H1 (cell line): Measurements from ENCODE around the gene MEF2C. TPM values are rescaled to one million over a fixed set of nuclear protein-coding genes. Genes with fewer than 3 reads are reported as not detected.

Source experiments
- CTCF ChIA-PET: fragments of 300-600 bp; sonication (Branson Sonifier 250); formaldehyde crosslinking; loops from one replicate; lab custom pipeline; 2021; ENCODE audit not compliant: partially characterized antibody; lab: Charles Lee
- POLR2A ChIA-PET: fragments of 300-600 bp; sonication (Branson Sonifier 250); formaldehyde crosslinking; loops from one replicate; lab custom pipeline; 2021; ENCODE audit warnings: inconsistent platforms; ENCODE audit not compliant: partially characterized antibody; lab: Charles Lee
- DNase-seq, 2 experiments: peaks; one replicate each; pipeline versions ENCODE4 v3.0.0 to v3.0.0-alpha.2; 2010 to 2022; ENCODE audit warnings: low spot score in 2 of 2, low read depth in 1 of 2, mixed read lengths in 1 of 2
- FAIRE-seq: peaks from 2 replicates; lab custom pipeline; 2011; peaks lifted over from hg19 to GRCh38; lab: Jason Lieb, UNC
- H2AFZ ChIP-seq: 2 replicates; pipeline ENCODE4 v1.8.1; 2012; ENCODE audit warnings: low read length, inconsistent platforms
- H2AK5ac ChIP-seq: 2 replicates; pipeline ENCODE4 v1.6.1; 2013; ENCODE audit warnings: low read depth, low read length
- H2BK120ac ChIP-seq: replicated peaks from 2 replicates; pipeline ENCODE3; 2013; ENCODE audit warnings: low read depth, low read length, inconsistent platforms
- H2BK12ac ChIP-seq: 2 replicates; pipeline ENCODE4 v1.6.1; 2013; ENCODE audit warnings: low read depth, low read length
- H2BK15ac ChIP-seq: 2 replicates; pipeline ENCODE4 v1.6.1; 2013; ENCODE audit warnings: low read length
- H2BK20ac ChIP-seq: 2 replicates; pipeline ENCODE4 v1.6.1; 2013; ENCODE audit warnings: low read length
- H2BK5ac ChIP-seq: 2 replicates; pipeline ENCODE4 v1.6.1; 2013; ENCODE audit warnings: low read depth, low read length
- H3K14ac ChIP-seq: 2 replicates; pipeline ENCODE4 v1.6.1; 2013; ENCODE audit warnings: inconsistent platforms; ENCODE audit not compliant: insufficient read length
- H3K18ac ChIP-seq: 2 replicates; pipeline ENCODE4 v1.6.1; 2013; ENCODE audit warnings: low read length; ENCODE audit errors: extremely low read depth
- H3K23ac ChIP-seq: 2 replicates; pipeline ENCODE4 v1.6.1; 2013; ENCODE audit warnings: inconsistent platforms; ENCODE audit not compliant: insufficient read length
- H3K23me2 ChIP-seq: 2 replicates; pipeline ENCODE4 v1.6.1; 2013; ENCODE audit warnings: low read depth, low read length
- H3K27ac ChIP-seq: 2 replicates; pipeline ENCODE4 v1.6.1; 2011; ENCODE audit warnings: low read depth, low read length, inconsistent platforms
- H3K27me3 ChIP-seq, 4 experiments: replicated peaks in 1 of 4; 1 replicate in 1 of 4; 2 replicates in 3 of 4; pipeline versions ENCODE4 v1.6.1 to v1.8.1; 2011 to 2013; ENCODE audit warnings: low read length in 3 of 4, mild to moderate bottlenecking in 3 of 4, inconsistent platforms in 2 of 4, mixed read lengths in 2 of 4, moderate library complexity in 1 of 4; ENCODE audit not compliant: control insufficient read depth in 3 of 4, insufficient read depth in 3 of 4; ENCODE audit errors: extremely low read depth in 1 of 4
- H3K36me3 ChIP-seq, 4 experiments: 2 replicates each; pipeline versions ENCODE4 v1.6.1 to v1.8.1; 2011 to 2013; ENCODE audit warnings: mild to moderate bottlenecking in 4 of 4, low read length in 3 of 4, moderate library complexity in 2 of 4, control low read depth in 1 of 4, inconsistent platforms in 1 of 4; ENCODE audit not compliant: insufficient read depth in 4 of 4, control insufficient read depth in 2 of 4
- H3K4ac ChIP-seq: replicated peaks from 2 replicates; pipeline ENCODE3; 2013; ENCODE audit warnings: low read length, low read depth, mixed read lengths, inconsistent platforms; ENCODE audit not compliant: insufficient read length
- H3K4me1 ChIP-seq, 4 experiments: replicated peaks in 1 of 4; 1 replicate in 1 of 4; 2 replicates in 3 of 4; pipeline versions ENCODE4 v1.6.1 to v1.8.1; 2011 to 2013; ENCODE audit warnings: low read length in 3 of 4, inconsistent platforms in 2 of 4, mixed read lengths in 1 of 4; ENCODE audit not compliant: insufficient read depth in 4 of 4, control insufficient read depth in 3 of 4
- H3K4me2 ChIP-seq, 2 experiments: 2 replicates each; pipeline versions ENCODE4 v1.6.1 to v1.8.1; 2011 to 2013; ENCODE audit warnings: low read depth in 2 of 2, low read length in 2 of 2, control low read depth in 1 of 2, inconsistent platforms in 1 of 2, mild to moderate bottlenecking in 1 of 2; ENCODE audit not compliant: insufficient read depth in 1 of 2
- H3K4me3 ChIP-seq, 4 experiments: fragments of 200-600, 300-600 bp in 1 of 4; sonication (generic), shearing (Covaris generic), sonication (Bioruptor Twin) in 1 of 4; 2 replicates each; pipeline versions ENCODE4 v1.5.1 to v1.8.1; 2011 to 2016; ENCODE audit warnings: low read length in 4 of 4, low read depth in 3 of 4, control low read depth in 2 of 4, inconsistent platforms in 2 of 4, mild to moderate bottlenecking in 2 of 4, mixed read lengths in 1 of 4, moderate library complexity in 1 of 4; ENCODE audit not compliant: insufficient read depth in 2 of 4; ENCODE audit errors: extremely low read depth in 1 of 4
- H3K56ac ChIP-seq: replicated peaks from 2 replicates; pipeline ENCODE3; 2013; ENCODE audit warnings: low read depth, mild to moderate bottlenecking, mixed read lengths, low read length, inconsistent platforms; ENCODE audit not compliant: insufficient read length
- H3K79me1 ChIP-seq: 2 replicates; pipeline ENCODE4 v1.6.1; 2013; ENCODE audit warnings: low read depth, low read length, control low read depth
- H3K79me2 ChIP-seq, 2 experiments: 2 replicates each; pipeline versions ENCODE4 v1.6.1 to v1.8.1; 2012 to 2013; ENCODE audit warnings: low read length in 2 of 2, mild to moderate bottlenecking in 2 of 2, inconsistent platforms in 1 of 2; ENCODE audit not compliant: insufficient read depth in 2 of 2, control insufficient read depth in 1 of 2
- H3K9ac ChIP-seq, 4 experiments: replicated peaks in 1 of 4; 1 replicate in 1 of 4; 2 replicates in 3 of 4; pipeline versions ENCODE4 v1.6.1 to v1.8.1; 2011 to 2013; ENCODE audit warnings: low read depth in 3 of 4, low read length in 3 of 4, control low read depth in 2 of 4, mild to moderate bottlenecking in 2 of 4, moderate library complexity in 2 of 4, inconsistent platforms in 1 of 4; ENCODE audit errors: extremely low read depth in 1 of 4
- H3K9me3 ChIP-seq, 2 experiments: 2 replicates each; pipeline versions ENCODE4 v1.6.1 to v1.8.1; 2012 to 2013; ENCODE audit warnings: mild to moderate bottlenecking in 2 of 2, moderate library complexity in 2 of 2, control low read depth in 1 of 2, inconsistent platforms in 1 of 2, low read depth in 1 of 2, low read length in 1 of 2, mixed read lengths in 1 of 2; ENCODE audit not compliant: insufficient read depth in 2 of 2
- H4K20me1 ChIP-seq, 2 experiments: replicated peaks in 1 of 2; 2 replicates each; pipeline versions ENCODE3 to v1.8.1; 2011 to 2013; ENCODE audit warnings: inconsistent platforms in 2 of 2, low read length in 2 of 2, mild to moderate bottlenecking in 1 of 2; ENCODE audit not compliant: insufficient read depth in 2 of 2, control insufficient read depth in 1 of 2
- H4K5ac ChIP-seq: 2 replicates; pipeline ENCODE4 v1.6.1; 2013; ENCODE audit warnings: low read length, low read depth, mixed read lengths, inconsistent platforms; ENCODE audit not compliant: insufficient read length
- H4K8ac ChIP-seq: 2 replicates; pipeline ENCODE4 v1.8.0; 2013; ENCODE audit warnings: mild to moderate bottlenecking, moderate library complexity, low read length, inconsistent platforms; ENCODE audit not compliant: insufficient read depth; ENCODE audit errors: extremely low read depth
- H4K91ac ChIP-seq: replicated peaks from 2 replicates; pipeline ENCODE3; 2013; ENCODE audit warnings: low read length, mixed read lengths, inconsistent platforms; ENCODE audit not compliant: insufficient read length
- ASH2L ChIP-seq: fragments of 200-600, 300-600 bp; sonication (generic); IDR thresholded peaks from one replicate; pipeline ENCODE4 v1.7.1; 2017; ENCODE audit warnings: low read length
- CHD2 ChIP-seq: IDR thresholded peaks from 2 replicates; pipeline ENCODE4 v1.6.1; 2012; ENCODE audit warnings: low read length, improper control_type of control experiment
- CTCF ChIP-seq, 3 experiments: IDR thresholded peaks; 1 replicate in 2 of 3; 2 replicates in 1 of 3; pipeline versions ENCODE4 v1.5.1 to v1.6.1; 2011; ENCODE audit warnings: low read length in 3 of 3, mild to moderate bottlenecking in 3 of 3, inconsistent platforms in 2 of 3, low read depth in 1 of 3, moderate library complexity in 1 of 3; ENCODE audit not compliant: insufficient read depth in 1 of 3; ENCODE audit errors: control extremely low read depth in 1 of 3
- EZH2 ChIP-seq: fragments of 200-600 bp; sonication (generic); IDR thresholded peaks from 2 replicates; pipeline ENCODE4 v1.7.1; 2012; ENCODE audit warnings: low read depth, mild to moderate bottlenecking, moderate library complexity, low read length, inconsistent platforms; ENCODE audit not compliant: severe bottlenecking
- JUN ChIP-seq: IDR thresholded peaks from 2 replicates; pipeline ENCODE4 v1.6.1; 2011; ENCODE audit warnings: low read depth, mild to moderate bottlenecking, improper control_type of control experiment, low read length
- KDM1A ChIP-seq: fragments of 200-600, 300-600 bp; sonication (generic); IDR thresholded peaks from 2 replicates; pipeline ENCODE4 v1.7.1; 2016; ENCODE audit warnings: mild to moderate bottlenecking, low read length, borderline replicate concordance
- POLR2AphosphoS5 ChIP-seq: IDR thresholded peaks from 2 replicates; pipeline ENCODE4 v1.6.1; 2011; ENCODE audit warnings: low read depth, low read length
- RBBP5 ChIP-seq: IDR thresholded peaks from 2 replicates; pipeline ENCODE4 v1.7.1; 2012; ENCODE audit warnings: low read depth, mild to moderate bottlenecking, inconsistent platforms, low read length, moderate library complexity, borderline replicate concordance
- SP2 ChIP-seq: IDR thresholded peaks from 2 replicates; pipeline ENCODE4 v1.6.1; 2012; ENCODE audit warnings: mild to moderate bottlenecking, low read length, inconsistent platforms
- TEAD4 ChIP-seq: IDR thresholded peaks from 2 replicates; pipeline ENCODE4 v1.6.1; 2012; ENCODE audit warnings: low read depth, low read length, inconsistent platforms, mixed read lengths
- WGBS, 2 experiments: shearing (Covaris generic) in 1 of 2; methylation state at CpG; one replicate each; pipeline versions ENCODE4 v1.1.6 to v1.1.7; 2013 to 2015; ENCODE audit warnings: low lambda C conversion rate in 2 of 2, mixed read lengths in 2 of 2, inconsistent platforms in 1 of 2, low coverage in 1 of 2, missing lambda C conversion rate in 1 of 2; ENCODE audit not compliant: insufficient replicate concordance in 2 of 2, insufficient coverage in 1 of 2, insufficient read length in 1 of 2; ENCODE audit errors: extremely low coverage in 1 of 2, missing lambda C conversion rate in 1 of 2; 5-methylcytosine and 5-hydroxymethylcytosine counted together
- polyA plus RNA-seq, 7 experiments: library from polyadenylated mRNA; depleted of rRNA in 3 of 7; stranded (reverse) in 5 of 7; unstranded in 2 of 7; fragments of >200 nt in 5 of 7; fragments of 200-250 nt in 2 of 7; gene quantifications; 1 replicate in 5 of 7; 2 replicates in 1 of 7; 4 replicates in 1 of 7; pipeline versions ENCODE4 v1.2.1 to v1.2.3, GENCODE V29; 2011 to 2013; ENCODE audit warnings: missing spikeins in 2 of 7, mixed read lengths in 2 of 7
- total RNA-seq: library from RNA; stranded (reverse); fragmentation: NEBNext Ultra II Directional; extraction: Animal tissue kit (Norgen Biotek cat#: 25700); gene quantifications from 2 replicates; pipeline ENCODE4 v1.2.1, GENCODE V29; 2021

MEF2C gene
- total and polyA plus RNA-seq, 2 of the 8 experiments (the other 6 are each of a cell fraction or from before 2014, with no cell fraction given) = 0.59 to 0.99 TPM

GRCh38 chr5:88834131-88834462 is 48.9 kb downstream of the MEF2C start:
- Histone ChIP-seq H3K79me1 (no peaks in the 10 kb centered on the region), H3K79me2 (no peaks in the 10 kb centered on the region), H3K27me3 (no peaks in the 10 kb centered on the region), H3K18ac (no peak overlapping the region), H2BK5ac (no peak overlapping the region), H4K5ac (no peak overlapping the region), H3K4me1 (peaks cover 0 to 3% (median 1%) of the 10 kb centered on the region in 4 experiments; a peak in 1 of 7 replicates), H3K4me2 (no peak overlapping the region), H3K9ac (no peak overlapping the region), H3K4me3 (no peak overlapping the region), H3K27ac (no peak overlapping the region), H3K9me3 (no peaks in the 10 kb centered on the region), H2BK120ac (no peak overlapping the region), H4K8ac (no peak overlapping the region), H3K23me2 (no peaks in the 10 kb centered on the region), H2AFZ (no peak overlapping the region), H3K14ac (no peak overlapping the region), H3K4ac (no peak overlapping the region), H2BK20ac (no peak overlapping the region), H2AK5ac (no peak overlapping the region), H4K91ac (no peak overlapping the region), H3K56ac (no peak overlapping the region), H3K23ac (no peak overlapping the region), H2BK12ac (no peak overlapping the region), H4K20me1 (no peaks in the 10 kb centered on the region), H2BK15ac (no peak overlapping the region), H3K36me3 (no peaks in the 10 kb centered on the region)
- ChIA-PET POLR2A (no interaction called here), CTCF (interaction anchor here (1.0 to 1.2 kb wide), 2 partner anchors 9 to 106 kb away, joined by 3 to 4 read pairs; no protein-coding TSS in a partner anchor)
- TF ChIP-seq JUN (no peak), EZH2 (no peak), SP2 (no peak), POLR2AphosphoS5 (no peak), CTCF (IDR thresholded peaks at IDR 0.05; ENCODE audit: control extremely low read depth in 1 of 3, insufficient read depth in 1 of 3, low read depth in 1 of 3, low read length in 3 of 3) (no peak), CHD2 (no peak), KDM1A (no peak), ASH2L (no peak), RBBP5 (no peak), TEAD4 (no peak)
- no peak for FAIRE-seq
- DNase-seq = no peak
- 90% methylated on average over 2 of the region's 2 CpGs; no CpG with 5 or more reads in 1 of the 2 experiments for WGBS, 2 experiments
